Sigmoid colon (tissue), 7 donors: Measurements from ENCODE around the gene RGS7BP. TPM values are rescaled to one million over a fixed set of nuclear protein-coding genes. Genes with fewer than 3 reads are reported as not detected.
A peak's percentile ranks its signal among the peaks of the same experiment; 100 is the strongest.

Source experiments
- DNase-seq: peaks from one replicate; pipeline ENCODE4 v3.0.0-alpha.2; 2019
- H3K27ac ChIP-seq, 4 donors: fragments of 200-600 bp; sonication (generic); one replicate each; pipeline ENCODE4 v1.5.1; 2016 to 2019; ENCODE audit warnings: mild to moderate bottlenecking in 1 of 4
- H3K27me3 ChIP-seq, 3 donors: fragments of 200-600 bp; sonication (generic); one replicate each; pipeline ENCODE4 v1.5.1; 2019; ENCODE audit warnings: mild to moderate bottlenecking in 1 of 3
- H3K36me3 ChIP-seq, 4 donors: fragments of 200-600 bp; sonication (generic); one replicate each; pipeline ENCODE4 v1.5.1; 2016 to 2019
- H3K4me1 ChIP-seq, 4 donors: fragments of 200-600 bp; sonication (generic); one replicate each; pipeline ENCODE4 v1.5.1; 2017 to 2019
- H3K4me3 ChIP-seq, 4 donors: fragments of 200-600 bp; sonication (generic); one replicate each; pipeline ENCODE4 v1.5.1; 2017 to 2019; ENCODE audit warnings: mild to moderate bottlenecking in 2 of 4, moderate library complexity in 1 of 4
- H3K9me3 ChIP-seq, 4 donors: fragments of 200-600 bp in 3 of 4; sonication (generic) in 3 of 4; one replicate each; pipeline versions ENCODE4 v1.5.1 to v1.6.1; 2013 to 2019
- CTCF ChIP-seq, 4 experiments: fragments of 450-650 bp in 3 of 4; fragments of 200-600 bp in 1 of 4; IDR thresholded peaks; one replicate each; pipeline ENCODE4 v1.5.1; 2016 to 2019; ENCODE audit warnings: antibody characterized with exemption in 4 of 4, mild to moderate bottlenecking in 3 of 4, moderate library complexity in 2 of 4
- EP300 ChIP-seq, 4 donors: sonication (generic); formaldehyde crosslinking; IDR thresholded peaks; one replicate each; pipeline ENCODE4 v1.6.1; 2017; ENCODE audit warnings: antibody characterized with exemption in 4 of 4
- POLR2A ChIP-seq, 2 donors: fragments of 450-650 bp; IDR thresholded peaks; one replicate each; pipeline ENCODE4 v1.6.1; 2016; ENCODE audit warnings: antibody characterized with exemption in 2 of 2, mild to moderate bottlenecking in 2 of 2, moderate library complexity in 2 of 2
- POLR2AphosphoS5 ChIP-seq, 4 donors: sonication (generic); formaldehyde crosslinking; IDR thresholded peaks; one replicate each; pipeline ENCODE4 v1.6.1; 2017; ENCODE audit warnings: antibody characterized with exemption in 4 of 4
- WGBS, 2 donors: extraction: QIAGEN DNeasy Blood & Tissue Kit; methylation state at CpG; one replicate each; pipeline ENCODE4 v1.1.7; 2013; 5-methylcytosine and 5-hydroxymethylcytosine counted together
- intact Hi-C: fragments of 100-400 bp; cut with DNase I; formaldehyde crosslinking; loops from one replicate; pipeline ENCODE4 v1.15.1; 2023
- polyA plus RNA-seq, 3 donors: library from polyadenylated mRNA; stranded (reverse); fragments of 200-250 nt; gene quantifications; one replicate each; pipeline ENCODE4 v1.2.3, GENCODE V29; 2013
- total RNA-seq, 4 donors: library from RNA; depleted of rRNA; stranded (reverse); fragments of >200 nt; gene quantifications; one replicate each; pipeline ENCODE4 v1.1.0, GENCODE V29; 2016
- donor health status: healthy with polysubstance abuse.
- donor health status: Bipolar disorder and iron deficiency.
- donor health status: healthy.

RGS7BP gene
- total and polyA plus RNA-seq, 7 donors, result 0.25 to 4.8 (median 0.71) TPM; not detected in 2

GRCh38 chr5:64506567-64507263, 900 bp downstream of the RGS7BP start:
- no peak overlapping the region for H3K27ac ChIP-seq
- no peaks in the 10 kb centered on the region for H3K9me3 ChIP-seq
- intact Hi-C loops, result no loop called here
- no peak for DNase-seq
- peaks cover 0 to 23% (median 4%) of the 10 kb centered on the region in 3 donors for H3K27me3 ChIP-seq
- no peak for TF ChIP-seq POLR2AphosphoS5 (IDR thresholded peaks at IDR 0.05)
- no peak for TF ChIP-seq POLR2A (IDR thresholded peaks at IDR 0.05)
- TF ChIP-seq CTCF (IDR thresholded peaks at IDR 0.05), result no peak
- no peak for TF ChIP-seq EP300 (IDR thresholded peaks at IDR 0.05)
- H3K36me3 ChIP-seq, result no peaks in the 10 kb centered on the region
- WGBS, 2 donors, result 3 to 8% methylated on average over 39 of the region's 39 CpGs
- peak overlapping the region; percentile 18 to 50 (median 44) for H3K4me3 ChIP-seq
- H3K4me1 ChIP-seq, result peaks cover 0 to 18% (median 8%) of the 10 kb centered on the region in 4 donors

- TF ChIP-seq POLR2AphosphoS5 (IDR thresholded peaks at IDR 0.05), result no peak
- TF ChIP-seq CTCF (IDR thresholded peaks at IDR 0.05), result no peak
- TF ChIP-seq EP300 (IDR thresholded peaks at IDR 0.05), result no peak
- no peak for TF ChIP-seq POLR2A (IDR thresholded peaks at IDR 0.05)
- intact Hi-C loops, result no loop called here
- Histone ChIP-seq H3K9me3 (no peaks in the 10 kb centered on the region), H3K36me3 (no peaks in the 10 kb centered on the region), H3K4me3 (peak overlapping the region; percentile 18 to 50 (median 44)), H3K27ac (no peak overlapping the region), H3K27me3 (peaks cover 0 to 23% (median 4%) of the 10 kb centered on the region in 3 donors), H3K4me1 (peaks cover 0 to 18% (median 8%) of the 10 kb centered on the region in 4 donors)
- 19 to 25% methylated on average over 6 of the region's 6 CpGs for WGBS, 2 donors
- no peak for DNase-seq
Measured at GRCh38 chr5:64507264-64507605, 1.4 kb downstream of the RGS7BP start.

GRCh38 chr5:64509828-64510227, 4.0 kb downstream of the RGS7BP start:
- intact Hi-C loops, result no loop called here

GRCh38 chr5:64513492-64513891, 7.7 kb downstream of the RGS7BP start:
- Histone ChIP-seq H3K4me3 (no peak overlapping the region), H3K27ac (no peak overlapping the region), H3K4me1 (no peaks in the 10 kb centered on the region), H3K27me3 (no peaks in the 10 kb centered on the region), H3K9me3 (no peaks in the 10 kb centered on the region), H3K36me3 (no peaks in the 10 kb centered on the region)
- DNase-seq, result no peak
- WGBS, 2 donors, result 57 to 65% methylated on average over 5 of the region's 5 CpGs
- intact Hi-C loops, result no loop called here
- no peak for TF ChIP-seq CTCF (IDR thresholded peaks at IDR 0.05)
- no peak for TF ChIP-seq POLR2AphosphoS5 (IDR thresholded peaks at IDR 0.05)
- no peak for TF ChIP-seq POLR2A (IDR thresholded peaks at IDR 0.05)
- no peak for TF ChIP-seq EP300 (IDR thresholded peaks at IDR 0.05)

More at GRCh38 chr5:64509828-64510227, 4.0 kb downstream of the RGS7BP start:
- 82% methylated on average over 7 of the region's 7 CpGs for WGBS, 2 donors
- peaks cover 0 to 18% (median 8%) of the 10 kb centered on the region in 4 donors for H3K4me1 ChIP-seq
- peaks cover 0 to 20% (median 4%) of the 10 kb centered on the region in 3 donors for H3K27me3 ChIP-seq
- no peak overlapping the region for H3K27ac ChIP-seq
- no peaks in the 10 kb centered on the region for H3K9me3 ChIP-seq
- TF ChIP-seq POLR2A (IDR thresholded peaks at IDR 0.05), result no peak
- TF ChIP-seq CTCF (IDR thresholded peaks at IDR 0.05), result no peak
- no peak for TF ChIP-seq POLR2AphosphoS5 (IDR thresholded peaks at IDR 0.05)
- no peak for TF ChIP-seq EP300 (IDR thresholded peaks at IDR 0.05)
- no peak for DNase-seq
- H3K4me3 ChIP-seq, result no peak overlapping the region
- no peaks in the 10 kb centered on the region for H3K36me3 ChIP-seq
